ENCODE data around the gene FBXO42.

FBXO42 gene

GRCh38 chr1:16351994-16352841 is at the start of gene FBXO42:
Gene FBXO42 (minus strand): TSS chr1:16352480. CDS start chr1:16315418, 37,062 bp downstream.
- DNase-seq (ENCODE audit: low spot score) = peak; percentile 96

- DNase-seq (ENCODE audit: low spot score) = no peak
Observed at GRCh38 chr1:16398371-16398953, 46.2 kb upstream of the FBXO42 start.

GRCh38 chr1:16397120-16397519 is 44.8 kb upstream of the FBXO42 start:
- DNase-seq (ENCODE audit: low spot score) = no peak

GRCh38 chr1:16396591-16396990 is 44.3 kb upstream of the FBXO42 start:
- no peak for DNase-seq (ENCODE audit: low spot score)

GRCh38 chr1:16394977-16395376 is 42.7 kb upstream of the FBXO42 start:
- no peak for DNase-seq (ENCODE audit: low spot score)

GRCh38 chr1:16393570-16394521 is 41.6 kb upstream of the FBXO42 start:
- no peak for DNase-seq (ENCODE audit: low spot score)

- DNase-seq (ENCODE audit: low spot score) = no peak
Observed at GRCh38 chr1:16392740-16393569, 40.7 kb upstream of the FBXO42 start.

- no peak for DNase-seq (ENCODE audit: low spot score)
Observed at GRCh38 chr1:16391411-16391810, 39.1 kb upstream of the FBXO42 start.

GRCh38 chr1:16387201-16388188 is 35.2 kb upstream of the FBXO42 start:
- DNase-seq (ENCODE audit: low spot score) = no peak

- no peak for DNase-seq (ENCODE audit: low spot score)
Observed at GRCh38 chr1:16386454-16387113, 34.3 kb upstream of the FBXO42 start.

- DNase-seq (ENCODE audit: low spot score) = no peak
Observed at GRCh38 chr1:16385659-16386453, 33.6 kb upstream of the FBXO42 start.

GRCh38 chr1:16383888-16384287 is 31.6 kb upstream of the FBXO42 start:
- DNase-seq (ENCODE audit: low spot score) = no peak

- no peak for DNase-seq (ENCODE audit: low spot score)
Observed at GRCh38 chr1:16380868-16381267, 28.6 kb upstream of the FBXO42 start.

GRCh38 chr1:16378443-16378842 is 26.2 kb upstream of the FBXO42 start:
- DNase-seq (ENCODE audit: low spot score) = no peak

GRCh38 chr1:16376971-16377370 is 24.7 kb upstream of the FBXO42 start:
- no peak for DNase-seq (ENCODE audit: low spot score)

GRCh38 chr1:16375521-16376340 is 23.5 kb upstream of the FBXO42 start:
- no peak for DNase-seq (ENCODE audit: low spot score)

- DNase-seq (ENCODE audit: low spot score) = no peak
Observed at GRCh38 chr1:16374266-16374665, 22.0 kb upstream of the FBXO42 start.
